ENCODE measurements around the gene GPBAR1. TPM values are rescaled to one million over a fixed set of nuclear protein-coding genes. Genes with fewer than 3 reads are reported as not detected.
"Not testable (repeated sequence)": the region's sequence is repeated elsewhere in the genome, so short reads cannot be mapped to it uniquely, and the experiment has no call there.

The GPBAR1 gene
- total and polyA plus RNA-seq, 3 experiments from 2014 or later, result 0.51 to 0.72 TPM; not detected in 1

GRCh38 chr2:218310853-218311540 lies 50.2 kb downstream of the GPBAR1 start:
- POLR2A ChIA-PET, result no interaction called here
- CTCF ChIA-PET, result no interaction called here
- Histone ChIP-seq H3K36me3 (ENCODE audit: insufficient read depth, low read length) (no peaks in the 10 kb centered on the region), H3K9me3 (ENCODE audit: low read length) (no peaks in the 10 kb centered on the region), H3K4me3 (ENCODE audit: low read length) (no peak overlapping the region), H3K27me3 (ENCODE audit: insufficient read depth, low read length, poor library complexity, severe bottlenecking) (no peaks in the 10 kb centered on the region), H3K27ac (ENCODE audit: low read depth, low read length) (no peak overlapping the region), H3K4me1 (ENCODE audit: insufficient read depth, low read length) (peaks cover 8% of the 10 kb centered on the region)
- peaks cover 4 to 6% (median 6%) of the 10 kb centered on the region in 3 donors for H3K4me1 Mint-ChIP-seq
- H3K27me3 Mint-ChIP-seq, result peaks cover 0 to 2% of the 10 kb centered on the region in 2 donors
- H3K4me3 Mint-ChIP-seq, result no peak overlapping the region
- H3K36me3 Mint-ChIP-seq, result peaks cover 0 to 2% (median 0%) of the 10 kb centered on the region in 3 donors
- H3K27ac Mint-ChIP-seq, result peak overlapping the region in 1 of 8 donors; percentile 21
- DNase-seq, result no peak
- H3K9me3 Mint-ChIP-seq, result no peaks in the 10 kb centered on the region

- CTCF ChIA-PET, result interaction anchor here (0.6 to 1.4 kb wide), 2 partner anchors 84 to 1336 kb away, joined by 3 to 6 read pairs; no protein-coding TSS in a partner anchor
These were observed 50.9 kb downstream of the GPBAR1 start for GRCh38 chr2:218311541-218312266.

GRCh38 chr2:218312267-218312756 lies 51.5 kb downstream of the GPBAR1 start:
- no peak for DNase-seq
- Histone ChIP-seq H3K4me3 (ENCODE audit: low read length) (no peak overlapping the region), H3K9me3 (ENCODE audit: low read length) (no peaks in the 10 kb centered on the region), H3K4me1 (ENCODE audit: insufficient read depth, low read length) (peaks cover 21% of the 10 kb centered on the region), H3K27me3 (ENCODE audit: insufficient read depth, low read length, poor library complexity, severe bottlenecking) (no peaks in the 10 kb centered on the region), H3K27ac (ENCODE audit: low read depth, low read length) (no peak overlapping the region), H3K36me3 (ENCODE audit: insufficient read depth, low read length) (no peaks in the 10 kb centered on the region)
- Mint-ChIP-seq H3K36me3 (peaks cover 0 to 2% (median 0%) of the 10 kb centered on the region in 3 donors), H3K4me1 (peaks cover 15 to 20% (median 19%) of the 10 kb centered on the region in 3 donors), H3K27ac (no peak overlapping the region), H3K9me3 (no peaks in the 10 kb centered on the region), H3K27me3 (no peaks in the 10 kb centered on the region), H3K4me3 (no peak overlapping the region)
- CTCF ChIA-PET, result interaction anchor here (0.6 to 1.4 kb wide), 3 partner anchors 11 to 1336 kb away, joined by 3 to 6 read pairs (median 4); no protein-coding TSS in a partner anchor
- POLR2A ChIA-PET, result interaction anchor here (0.7 kb wide), 1 partner anchor 11 kb away, joined by 3 read pairs; no protein-coding TSS in a partner anchor

More at GRCh38 chr2:218311541-218312266, 50.9 kb downstream of the GPBAR1 start:
- H3K4me1 Mint-ChIP-seq, result peaks cover 9 to 13% (median 13%) of the 10 kb centered on the region in 3 donors
- H3K36me3 Mint-ChIP-seq; H3K9me3 ChIP-seq (ENCODE audit: low read length); H3K27me3 ChIP-seq (ENCODE audit: insufficient read depth, low read length, poor library complexity, severe bottlenecking); H3K27ac Mint-ChIP-seq; POLR2A ChIA-PET; DNase-seq; H3K27me3 Mint-ChIP-seq; H3K4me3 Mint-ChIP-seq; H3K4me3 ChIP-seq (ENCODE audit: low read length); H3K36me3 ChIP-seq (ENCODE audit: insufficient read depth, low read length); H3K9me3 Mint-ChIP-seq; H3K27ac ChIP-seq (ENCODE audit: low read depth, low read length): not testable (repeated sequence)
- H3K4me1 ChIP-seq (ENCODE audit: insufficient read depth, low read length), result peaks cover 15% of the 10 kb centered on the region

DNA sequence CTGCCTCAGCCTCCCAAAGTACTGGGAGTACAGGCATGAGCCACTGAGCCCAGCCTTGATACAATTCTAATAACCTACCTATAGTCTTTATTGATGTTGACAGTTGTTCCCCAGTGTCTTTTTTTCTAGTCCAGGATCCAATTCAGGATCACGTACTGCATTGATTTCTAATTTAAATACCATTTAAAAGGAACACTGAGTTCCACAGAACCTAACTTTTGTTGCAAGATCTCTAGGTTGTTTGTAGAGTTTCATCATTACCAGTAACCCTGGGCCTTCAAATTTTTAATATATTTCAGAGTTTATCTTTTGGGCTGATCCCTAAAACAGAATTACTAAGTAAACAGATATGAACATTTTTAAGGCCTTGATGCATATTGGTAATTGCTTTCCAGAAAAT lies 52.5 kb downstream of the GPBAR1 start:
- H3K4me1 Mint-ChIP-seq, result peaks cover 22 to 27% (median 26%) of the 10 kb centered on the region in 3 donors
- no peak overlapping the region for H3K4me3 Mint-ChIP-seq
- Histone ChIP-seq H3K4me3 (ENCODE audit: low read length) (no peak overlapping the region), H3K9me3 (ENCODE audit: low read length) (no peaks in the 10 kb centered on the region), H3K36me3 (ENCODE audit: insufficient read depth, low read length) (no peaks in the 10 kb centered on the region), H3K27ac (ENCODE audit: low read depth, low read length) (no peak overlapping the region), H3K27me3 (ENCODE audit: insufficient read depth, low read length, poor library complexity, severe bottlenecking) (no peaks in the 10 kb centered on the region), H3K4me1 (ENCODE audit: insufficient read depth, low read length) (peaks cover 31% of the 10 kb centered on the region)
- H3K36me3 Mint-ChIP-seq, result no peaks in the 10 kb centered on the region
- ChIA-PET CTCF (interaction anchor here (1.4 kb wide), 1 partner anchor 82 kb away, joined by 6 read pairs; no protein-coding TSS in a partner anchor), POLR2A (no interaction called here)
- no peaks in the 10 kb centered on the region for H3K27me3 Mint-ChIP-seq
- H3K27ac Mint-ChIP-seq, result no peak overlapping the region
- no peaks in the 10 kb centered on the region for H3K9me3 Mint-ChIP-seq
- DNase-seq, result no peak

Other genes with a start within 250 kb of the GPBAR1 start
- not detected for gene RUFY4, start 191.8 kb upstream of the GPBAR1 start, total RNA-seq
- not detected for gene RUFY4, start 191.8 kb upstream of the GPBAR1 start, polyA plus RNA-seq
- not detected for gene CXCR2, start 135.0 kb upstream of the GPBAR1 start, total RNA-seq
- 0.85 TPM for gene CXCR2, start 135.0 kb upstream of the GPBAR1 start, polyA plus RNA-seq
- gene CXCR1, start 94.1 kb upstream of the GPBAR1 start, total RNA-seq, result not detected
- 1.1 TPM for gene CXCR1, start 94.1 kb upstream of the GPBAR1 start, polyA plus RNA-seq
- 100 to 1,000 TPM; 575 to 600 TPM for gene ARPC2, start 43.8 kb upstream of the GPBAR1 start, total RNA-seq
- 970 TPM for gene ARPC2, start 43.8 kb upstream of the GPBAR1 start, polyA plus RNA-seq
- gene AAMP, start 9.1 kb downstream of the GPBAR1 start, total RNA-seq, result 10 to 100 TPM; 94.8 to 95.2 TPM
- 86.1 TPM for gene AAMP, start 9.1 kb downstream of the GPBAR1 start, polyA plus RNA-seq
- 10 to 100 TPM; 26.8 to 31.6 TPM for gene PNKD, start 9.5 kb downstream of the GPBAR1 start, total RNA-seq
- gene PNKD, start 9.5 kb downstream of the GPBAR1 start, polyA plus RNA-seq, result 111 TPM
- 10 to 100 TPM; 82.3 to 92.3 TPM for gene TMBIM1, start 31.5 kb downstream of the GPBAR1 start, total RNA-seq
- gene TMBIM1, start 31.5 kb downstream of the GPBAR1 start, polyA plus RNA-seq, result 149 TPM
- gene CATIP, start 95.8 kb downstream of the GPBAR1 start, total RNA-seq, result not detected
- gene CATIP, start 95.8 kb downstream of the GPBAR1 start, polyA plus RNA-seq, result not detected
- 1 to 10 TPM; 1.1 to 2.1 TPM for gene SLC11A1, start 121.3 kb downstream of the GPBAR1 start, total RNA-seq
- gene SLC11A1, start 121.3 kb downstream of the GPBAR1 start, polyA plus RNA-seq, result 0.32 TPM
- gene CTDSP1, start 138.9 kb downstream of the GPBAR1 start, total RNA-seq, result 100 to 1,000 TPM; 104 to 113 TPM
- gene CTDSP1, start 138.9 kb downstream of the GPBAR1 start, polyA plus RNA-seq, result 32.2 TPM
- not detected for gene VIL1, start 158.1 kb downstream of the GPBAR1 start, total RNA-seq
- not detected for gene VIL1, start 158.1 kb downstream of the GPBAR1 start, polyA plus RNA-seq

All from CD8-positive, alpha-beta memory T cell (primary cell).